Activated naive CD4-positive, alpha-beta T cell treated with anti-CD3 and anti-CD28 coated beads for 36 hours (primary cell): ENCODE results near the gene MAGI2. TPM values are rescaled to one million over a fixed set of nuclear protein-coding genes. Genes with fewer than 3 reads are reported as not detected.

ENCODE experiments used
- CTCF ChIA-PET: fragments of 350-600 bp; sonication (Branson Sonifier 250); formaldehyde crosslinking; loops from one replicate; lab custom pipeline; 2021; ENCODE audit warnings: antibody characterized with exemption; lab: Charles Lee
- DNase-seq: peaks from one replicate; pipeline ENCODE4 v3.0.0-alpha.2; 2020
- H3K27ac Mint-ChIP-seq: one replicate; pipeline ENCODE4 v1.8.0; 2021; ENCODE audit warnings: mild to moderate bottlenecking, mixed read lengths
- H3K27me3 Mint-ChIP-seq: one replicate; pipeline ENCODE4 v1.8.0; 2021; ENCODE audit warnings: low read depth, mixed read lengths
- H3K36me3 Mint-ChIP-seq: one replicate; pipeline ENCODE4 v1.8.0; 2021; ENCODE audit warnings: low read depth, mixed read lengths
- H3K4me1 Mint-ChIP-seq: one replicate; pipeline ENCODE4 v1.8.0; 2021; ENCODE audit warnings: low read depth, mixed read lengths
- H3K4me3 Mint-ChIP-seq: one replicate; pipeline ENCODE4 v1.8.0; 2021; ENCODE audit warnings: mild to moderate bottlenecking, moderate library complexity, mixed read lengths
- H3K9me3 Mint-ChIP-seq: one replicate; pipeline ENCODE4 v1.8.0; 2021; ENCODE audit warnings: mixed read lengths
- intact Hi-C: fragments of 100-400 bp; cut with micrococcal nuclease; formaldehyde crosslinking; loops from one replicate; pipeline ENCODE4 v1.15.1; 2023
- total RNA-seq, 2 experiments: library from RNA; stranded (reverse); gene quantifications; one replicate each; pipeline ENCODE4 v1.2.3, GENCODE V29; 2021

MAGI2 gene
- total RNA-seq, 2 experiments from 2014 or later = 0.07 to 0.19 TPM

DNA sequence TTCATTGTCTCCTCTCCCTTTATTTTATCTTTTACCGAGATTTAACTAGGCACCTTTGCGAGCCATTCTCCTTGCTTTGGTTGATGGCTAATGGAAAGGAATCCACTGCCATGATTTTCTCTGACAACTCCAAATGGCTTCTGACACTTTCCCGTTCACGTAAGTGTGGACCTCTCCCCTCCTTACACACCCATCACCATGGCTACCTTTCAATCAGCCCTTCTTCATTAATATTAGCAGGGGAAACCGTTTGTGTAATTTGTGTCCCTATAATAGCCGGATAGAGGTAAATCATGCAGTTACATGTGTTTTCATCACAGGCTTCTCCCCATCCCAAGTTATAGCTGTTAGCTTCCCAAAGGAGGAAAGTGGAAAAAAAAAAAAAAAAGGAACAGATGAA lies 767.3 kb downstream of the MAGI2 start:
- intact Hi-C loops = no loop called here
- H3K27me3 Mint-ChIP-seq = no peaks in the 10 kb centered on the region
- CTCF ChIA-PET = no interaction called here
- no peaks in the 10 kb centered on the region for H3K36me3 Mint-ChIP-seq
- no peaks in the 10 kb centered on the region for H3K4me1 Mint-ChIP-seq
- H3K27ac Mint-ChIP-seq = no peak overlapping the region
- H3K9me3 Mint-ChIP-seq = no peaks in the 10 kb centered on the region
- no peak overlapping the region for H3K4me3 Mint-ChIP-seq
- no peak for DNase-seq

DNA sequence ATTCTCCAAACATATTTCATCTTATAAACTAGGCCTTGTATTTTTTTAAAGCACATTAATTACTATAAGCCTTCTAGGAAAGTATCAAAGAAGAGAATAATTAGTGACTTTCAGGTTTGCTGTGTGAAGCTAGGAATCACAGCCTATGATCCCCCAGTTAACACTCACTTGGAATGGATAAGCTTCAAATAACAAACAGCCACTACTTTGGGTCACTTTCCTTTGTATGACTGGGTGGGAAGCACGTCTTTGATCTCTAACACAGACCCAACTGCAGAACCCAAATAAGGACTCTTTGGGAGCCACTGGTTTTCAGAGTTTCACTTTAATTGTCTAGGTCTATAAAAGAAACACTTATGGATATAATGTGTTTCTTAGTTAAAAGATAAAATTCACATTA lies 769.3 kb downstream of the MAGI2 start:
- no peaks in the 10 kb centered on the region for H3K27me3 Mint-ChIP-seq
- H3K4me1 Mint-ChIP-seq = no peaks in the 10 kb centered on the region
- no peak for DNase-seq
- no peak overlapping the region for H3K4me3 Mint-ChIP-seq
- intact Hi-C loops = no loop called here
- no peaks in the 10 kb centered on the region for H3K9me3 Mint-ChIP-seq
- CTCF ChIA-PET = no interaction called here
- no peak overlapping the region for H3K27ac Mint-ChIP-seq
- H3K36me3 Mint-ChIP-seq = no peaks in the 10 kb centered on the region

DNA sequence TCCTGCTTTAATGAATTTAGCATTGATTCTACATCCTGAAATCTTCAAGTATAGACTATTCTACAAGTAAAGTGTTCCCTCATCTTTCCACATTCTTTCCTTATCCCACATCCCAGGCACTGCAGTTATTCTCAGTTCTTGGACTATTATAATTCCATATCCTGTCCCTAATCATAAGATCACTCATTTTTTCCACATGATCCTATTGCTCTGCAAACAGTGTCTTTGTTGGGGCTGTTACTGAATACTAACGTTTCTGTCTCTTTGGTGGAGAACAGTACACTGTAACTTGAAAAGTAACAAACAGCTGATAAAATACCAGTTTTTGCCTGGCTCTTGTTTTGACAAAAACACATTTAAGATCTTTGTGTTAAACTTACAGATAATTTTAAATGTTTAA lies 769.9 kb downstream of the MAGI2 start:
- no peaks in the 10 kb centered on the region for H3K27me3 Mint-ChIP-seq
- intact Hi-C loops = no loop called here
- H3K9me3 Mint-ChIP-seq = no peaks in the 10 kb centered on the region
- H3K27ac Mint-ChIP-seq = no peak overlapping the region
- CTCF ChIA-PET = no interaction called here
- DNase-seq = no peak
- H3K36me3 Mint-ChIP-seq = no peaks in the 10 kb centered on the region
- no peak overlapping the region for H3K4me3 Mint-ChIP-seq
- H3K4me1 Mint-ChIP-seq = no peaks in the 10 kb centered on the region

DNA sequence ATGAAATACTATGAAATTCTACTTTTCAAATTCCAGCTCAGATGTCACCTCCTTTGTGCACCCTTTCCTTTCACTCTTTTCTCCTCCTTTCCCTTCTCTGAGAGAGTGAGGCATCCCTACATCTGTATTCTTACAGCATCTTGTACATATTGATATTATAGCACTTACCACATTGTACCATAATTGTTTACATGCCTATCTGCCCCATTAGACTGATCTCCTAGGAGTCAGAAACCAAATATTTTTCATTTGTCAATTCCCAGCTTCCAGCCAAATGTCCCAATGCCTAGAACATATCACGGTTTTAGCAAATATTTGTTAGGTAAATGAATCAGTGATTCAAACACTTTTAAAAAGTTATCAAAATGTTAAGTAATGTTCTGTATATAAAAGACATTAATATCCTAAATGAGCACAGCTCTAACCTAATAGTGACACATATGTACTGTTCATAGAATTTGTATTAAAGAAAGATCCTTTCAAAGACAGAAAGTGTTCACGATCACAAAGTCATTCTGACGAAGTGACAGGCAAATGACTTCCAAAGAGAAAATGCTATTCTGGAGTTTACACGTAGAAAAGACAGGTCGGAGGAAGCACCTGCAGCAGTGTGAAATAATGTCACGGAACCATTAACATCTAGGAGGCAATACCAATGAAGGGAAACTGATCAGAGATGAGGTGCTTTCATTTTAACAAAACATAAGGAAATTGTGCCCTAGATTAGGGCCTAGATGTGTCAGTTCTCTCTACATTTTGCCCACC lies 774.2 kb downstream of the MAGI2 start:
- Mint-ChIP-seq H3K4me3 (no peak overlapping the region), H3K36me3 (no peaks in the 10 kb centered on the region), H3K27me3 (no peaks in the 10 kb centered on the region), H3K9me3 (no peaks in the 10 kb centered on the region), H3K4me1 (no peaks in the 10 kb centered on the region), H3K27ac (no peak overlapping the region)
- intact Hi-C loops = no loop called here
- DNase-seq = no peak
- CTCF ChIA-PET = no interaction called here

DNA sequence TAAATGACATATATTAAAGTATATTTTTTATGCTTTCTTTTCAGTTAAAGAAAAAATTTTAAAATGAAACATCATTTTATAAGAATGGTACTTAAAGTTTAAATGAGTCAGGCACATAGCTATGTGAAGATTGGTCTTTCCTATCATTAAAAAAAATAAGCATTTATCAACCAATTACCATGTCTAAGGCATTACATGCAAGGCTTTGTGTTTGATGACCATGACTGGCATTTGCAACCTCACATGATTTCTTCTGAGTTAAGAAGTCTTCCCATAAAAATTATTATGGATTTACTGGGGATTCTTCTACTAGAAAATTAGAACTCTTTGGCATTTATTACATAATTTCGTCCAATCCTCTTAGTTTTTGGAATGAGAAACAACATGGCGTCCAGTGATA lies 776.1 kb downstream of the MAGI2 start:
- Mint-ChIP-seq H3K4me1 (no peaks in the 10 kb centered on the region), H3K9me3 (no peaks in the 10 kb centered on the region), H3K27ac (no peak overlapping the region), H3K27me3 (no peaks in the 10 kb centered on the region), H3K4me3 (no peak overlapping the region), H3K36me3 (no peaks in the 10 kb centered on the region)
- intact Hi-C loops = no loop called here
- DNase-seq = no peak
- CTCF ChIA-PET = no interaction called here

DNA sequence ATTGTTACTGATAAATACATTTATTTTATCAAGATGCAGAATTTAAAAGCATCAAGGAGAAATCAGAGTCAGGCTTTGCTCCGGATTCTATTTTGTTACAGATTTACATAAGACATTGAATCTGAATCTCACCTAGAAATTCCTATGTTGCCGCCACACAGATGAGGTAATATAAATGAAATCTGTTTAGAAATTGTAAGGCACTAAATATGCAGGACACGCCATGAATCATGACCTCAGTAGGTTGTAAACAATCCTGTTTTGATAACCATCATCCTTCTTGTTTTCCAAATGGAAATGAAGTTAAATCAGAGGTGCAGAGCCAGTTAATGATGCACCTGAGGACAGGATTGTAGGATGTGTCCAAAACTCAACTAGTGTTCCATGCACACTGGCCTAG lies 778.0 kb downstream of the MAGI2 start:
- Mint-ChIP-seq H3K4me3 (no peak overlapping the region), H3K27ac (no peak overlapping the region), H3K9me3 (no peaks in the 10 kb centered on the region), H3K27me3 (no peaks in the 10 kb centered on the region), H3K36me3 (no peaks in the 10 kb centered on the region), H3K4me1 (no peaks in the 10 kb centered on the region)
- DNase-seq = no peak
- intact Hi-C loops = no loop called here
- CTCF ChIA-PET = no interaction called here

DNA sequence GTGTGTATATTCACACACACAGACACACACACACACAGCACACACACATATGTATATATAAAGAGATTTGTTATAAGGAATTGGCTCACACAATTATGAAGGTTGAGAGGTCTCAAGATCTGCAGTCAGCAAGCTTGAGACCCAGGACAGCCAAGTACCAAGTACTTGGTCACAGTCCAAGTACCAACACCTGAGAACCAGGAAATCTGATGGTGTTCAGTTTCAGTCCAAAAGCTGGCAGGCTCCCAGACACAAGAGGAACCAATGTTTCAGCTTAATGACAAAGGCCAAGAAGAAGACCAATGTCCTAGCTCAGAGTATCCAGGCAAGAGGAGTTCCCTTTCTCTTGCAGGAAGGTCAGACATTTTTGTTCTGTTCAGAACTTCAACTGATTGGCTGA lies 780.2 kb downstream of the MAGI2 start:
- H3K9me3 Mint-ChIP-seq = peaks cover 4% of the 10 kb centered on the region
- H3K4me3 Mint-ChIP-seq = no peak overlapping the region
- DNase-seq = no peak
- H3K36me3 Mint-ChIP-seq = no peaks in the 10 kb centered on the region
- no peak overlapping the region for H3K27ac Mint-ChIP-seq
- no peaks in the 10 kb centered on the region for H3K27me3 Mint-ChIP-seq
- intact Hi-C loops = no loop called here
- CTCF ChIA-PET = no interaction called here
- H3K4me1 Mint-ChIP-seq = no peaks in the 10 kb centered on the region

DNA sequence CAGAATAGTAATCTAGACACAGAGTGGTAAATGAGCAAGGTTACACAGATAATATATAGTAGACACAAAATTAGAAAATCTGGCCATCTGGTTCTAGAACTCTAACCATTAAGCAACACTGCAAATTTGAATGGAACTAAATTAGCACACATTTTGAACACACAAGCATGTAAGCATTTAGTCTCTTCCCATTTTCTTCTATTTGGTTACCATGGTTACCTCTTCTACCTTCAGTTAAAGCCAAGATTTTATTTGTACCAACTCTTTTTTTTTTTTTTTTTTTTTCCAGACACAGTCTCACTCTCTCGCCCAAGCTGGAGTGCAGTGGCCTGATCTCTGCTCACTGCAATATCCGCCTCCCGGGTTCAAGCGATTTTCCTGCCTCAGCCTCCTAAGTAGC lies 790.5 kb downstream of the MAGI2 start:
- Mint-ChIP-seq H3K9me3 (peaks cover 6% of the 10 kb centered on the region), H3K36me3 (no peaks in the 10 kb centered on the region), H3K27ac (no peak overlapping the region), H3K4me3 (no peak overlapping the region), H3K27me3 (no peaks in the 10 kb centered on the region), H3K4me1 (no peaks in the 10 kb centered on the region)
- CTCF ChIA-PET = no interaction called here
- intact Hi-C loops = no loop called here
- no peak for DNase-seq

DNA sequence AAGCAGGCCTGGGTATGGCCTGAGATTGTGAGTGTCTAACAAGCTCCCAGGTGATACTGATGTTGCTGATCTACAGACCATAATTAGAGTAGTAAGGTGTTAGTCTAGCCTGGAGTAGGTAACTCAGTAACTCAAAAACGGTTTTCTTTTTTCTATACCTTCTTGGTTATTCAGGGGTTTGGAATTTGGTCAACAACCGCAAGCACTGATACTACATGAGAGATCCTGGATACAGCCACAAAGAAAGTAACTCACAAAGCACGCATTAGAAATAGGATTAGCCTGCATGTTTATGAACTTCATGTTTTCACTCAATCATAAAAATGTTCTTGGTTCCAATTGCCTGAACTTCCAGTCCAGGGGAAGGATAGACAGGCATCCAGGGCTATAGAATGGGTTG lies 803.5 kb downstream of the MAGI2 start:
- no peaks in the 10 kb centered on the region for H3K36me3 Mint-ChIP-seq
- no peak for DNase-seq
- no peaks in the 10 kb centered on the region for H3K27me3 Mint-ChIP-seq
- intact Hi-C loops = no loop called here
- H3K4me1 Mint-ChIP-seq = no peaks in the 10 kb centered on the region
- H3K4me3 Mint-ChIP-seq = no peak overlapping the region
- no peak overlapping the region for H3K27ac Mint-ChIP-seq
- CTCF ChIA-PET = no interaction called here
- peaks cover 7% of the 10 kb centered on the region for H3K9me3 Mint-ChIP-seq

DNA sequence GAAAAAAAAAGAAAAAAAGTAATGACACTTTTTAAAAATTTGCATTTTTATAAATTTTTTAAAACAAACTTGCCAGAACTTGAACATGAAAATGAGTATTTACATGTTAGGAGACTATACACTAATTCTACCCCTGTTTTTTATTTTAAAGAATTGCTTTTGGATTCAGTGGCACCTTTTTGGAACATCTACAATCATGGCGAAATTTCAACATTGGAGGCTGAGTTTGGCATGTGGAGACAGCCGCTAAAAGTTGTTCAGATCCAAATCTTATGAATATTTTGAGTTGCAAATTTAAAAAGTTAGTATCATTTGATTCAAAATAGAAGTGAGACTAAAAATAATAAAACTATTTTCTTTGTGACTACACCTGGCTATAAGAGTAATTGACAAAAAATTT lies 804.2 kb downstream of the MAGI2 start:
- Mint-ChIP-seq H3K9me3 (peaks cover 7% of the 10 kb centered on the region), H3K27me3 (no peaks in the 10 kb centered on the region), H3K27ac (no peak overlapping the region), H3K36me3 (no peaks in the 10 kb centered on the region), H3K4me3 (no peak overlapping the region), H3K4me1 (no peaks in the 10 kb centered on the region)
- intact Hi-C loops = no loop called here
- CTCF ChIA-PET = no interaction called here
- no peak for DNase-seq

DNA sequence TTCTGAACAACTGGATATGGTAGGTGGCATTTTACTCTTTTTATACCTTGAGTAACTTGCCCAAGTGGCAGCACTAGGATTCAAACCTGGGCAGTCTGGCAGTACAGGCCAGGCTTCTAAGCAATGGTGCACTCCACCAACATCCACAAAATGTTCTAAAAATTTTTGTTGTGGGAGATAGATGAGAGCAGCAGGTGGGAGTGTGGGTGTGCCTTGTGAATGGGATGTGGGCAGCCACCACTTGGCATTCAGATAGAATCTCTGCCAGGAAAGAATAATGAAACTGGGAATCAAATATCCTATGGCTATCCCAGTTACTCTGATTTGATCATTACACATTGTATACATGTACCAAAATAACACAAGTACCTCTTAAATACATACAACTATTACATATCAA lies 810.7 kb downstream of the MAGI2 start:
- no peaks in the 10 kb centered on the region for H3K36me3 Mint-ChIP-seq
- no peak overlapping the region for H3K27ac Mint-ChIP-seq
- intact Hi-C loops = no loop called here
- no peaks in the 10 kb centered on the region for H3K4me1 Mint-ChIP-seq
- CTCF ChIA-PET = no interaction called here
- no peak overlapping the region for H3K4me3 Mint-ChIP-seq
- H3K9me3 Mint-ChIP-seq = peaks cover 2% of the 10 kb centered on the region
- H3K27me3 Mint-ChIP-seq = no peaks in the 10 kb centered on the region
- no peak for DNase-seq

DNA sequence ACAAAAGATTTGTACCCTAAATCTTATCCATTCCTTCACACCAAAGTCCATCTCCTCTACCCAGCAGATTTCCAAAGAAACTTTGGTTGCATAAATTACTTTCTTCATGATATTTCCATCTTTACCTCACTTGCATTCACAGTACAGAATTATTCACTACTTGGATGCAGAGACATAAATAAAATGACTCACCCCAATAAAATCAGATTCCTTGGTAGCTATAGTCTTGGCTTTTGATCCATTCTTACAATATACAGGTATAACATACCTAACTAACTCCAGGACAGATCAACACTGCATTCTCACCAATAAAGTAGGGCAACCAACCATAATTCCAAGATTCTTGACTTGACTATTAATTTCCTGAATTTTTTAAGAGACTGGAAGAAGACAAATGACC lies 815.1 kb downstream of the MAGI2 start:
- no peak overlapping the region for H3K4me3 Mint-ChIP-seq
- H3K27ac Mint-ChIP-seq = no peak overlapping the region
- intact Hi-C loops = no loop called here
- no peaks in the 10 kb centered on the region for H3K9me3 Mint-ChIP-seq
- H3K36me3 Mint-ChIP-seq = no peaks in the 10 kb centered on the region
- DNase-seq = no peak
- no peaks in the 10 kb centered on the region for H3K27me3 Mint-ChIP-seq
- no peaks in the 10 kb centered on the region for H3K4me1 Mint-ChIP-seq
- CTCF ChIA-PET = no interaction called here

DNA sequence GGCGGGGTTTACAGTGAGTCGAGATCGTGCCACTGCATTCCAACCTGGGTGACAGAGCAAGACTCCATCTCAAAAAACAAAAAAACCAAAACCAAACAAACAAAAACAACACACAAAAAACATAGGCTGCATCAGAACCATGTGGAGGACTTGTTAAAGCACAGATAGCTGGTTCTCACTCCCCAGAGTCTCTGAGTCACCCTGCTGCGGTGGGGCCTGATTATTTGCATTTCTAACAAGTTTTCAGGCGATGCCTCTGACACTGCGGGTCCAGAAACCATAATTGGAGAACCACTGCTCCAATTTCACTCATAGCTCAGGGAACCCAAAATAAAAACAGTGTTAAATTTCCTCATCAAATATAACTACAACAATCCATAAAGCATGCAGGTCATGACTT lies 816.7 kb downstream of the MAGI2 start:
- Mint-ChIP-seq H3K27me3 (no peaks in the 10 kb centered on the region), H3K9me3 (peaks cover 2% of the 10 kb centered on the region), H3K27ac (no peak overlapping the region), H3K4me3 (no peak overlapping the region), H3K4me1 (no peaks in the 10 kb centered on the region), H3K36me3 (no peaks in the 10 kb centered on the region)
- intact Hi-C loops = no loop called here
- DNase-seq = no peak
- CTCF ChIA-PET = no interaction called here
